Activated naive CD4-positive, alpha-beta T cell treated with anti-CD3 and anti-CD28 coated beads, Interleukin-2, amount 50 U/mL, for 16 hours (primary cell): Measurements from ENCODE around the gene MAVS.
A peak's percentile ranks its signal among the peaks of the same experiment; 100 is the strongest.
"Not testable (repeated sequence)": the region's sequence is repeated elsewhere in the genome, so short reads cannot be mapped to it uniquely, and the experiment has no call there.

ENCODE experiments used
- DNase-seq: peaks from one replicate; pipeline ENCODE4 v3.0.0-alpha.2; 2020

MAVS gene

DNA sequence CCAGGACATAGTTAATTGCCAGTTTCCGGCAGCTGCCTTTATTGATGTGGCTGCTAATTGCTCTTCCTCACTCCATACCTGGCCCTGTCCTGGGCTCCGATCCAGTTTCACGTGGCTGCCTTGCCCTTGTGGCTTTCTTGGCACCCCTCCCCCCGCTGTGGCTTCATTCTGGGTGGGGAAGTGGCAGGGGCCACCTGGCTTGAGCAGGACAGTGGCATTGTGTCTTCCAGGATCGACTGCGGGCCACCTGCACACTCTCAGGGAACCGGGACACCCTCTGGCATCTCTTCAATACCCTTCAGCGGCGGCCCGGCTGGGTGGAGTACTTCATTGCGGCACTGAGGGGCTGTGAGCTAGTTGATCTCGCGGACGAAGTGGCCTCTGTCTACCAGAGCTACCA lies 10.8 kb downstream of the MAVS start:
- no peak for DNase-seq

DNA sequence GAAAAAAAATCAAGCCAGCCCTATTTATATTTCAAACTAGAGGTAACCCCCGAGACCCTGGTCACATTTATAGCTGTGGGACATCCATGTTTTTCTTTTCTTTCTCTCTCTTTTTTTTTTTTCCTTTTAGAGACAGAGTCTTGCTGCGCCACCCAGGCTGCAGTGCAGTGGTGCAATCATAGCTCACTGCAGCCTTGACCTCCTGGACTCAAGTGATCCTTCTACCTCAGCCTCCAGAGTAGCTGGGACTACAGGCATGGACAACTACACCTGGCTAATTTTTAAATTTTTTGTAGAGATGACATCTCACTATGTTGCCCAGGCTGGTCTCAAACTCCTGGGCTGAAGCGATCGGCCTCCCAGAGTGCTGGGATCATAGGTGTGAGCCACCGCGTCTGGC lies 12.1 kb downstream of the MAVS start:
- no peak for DNase-seq

DNA sequence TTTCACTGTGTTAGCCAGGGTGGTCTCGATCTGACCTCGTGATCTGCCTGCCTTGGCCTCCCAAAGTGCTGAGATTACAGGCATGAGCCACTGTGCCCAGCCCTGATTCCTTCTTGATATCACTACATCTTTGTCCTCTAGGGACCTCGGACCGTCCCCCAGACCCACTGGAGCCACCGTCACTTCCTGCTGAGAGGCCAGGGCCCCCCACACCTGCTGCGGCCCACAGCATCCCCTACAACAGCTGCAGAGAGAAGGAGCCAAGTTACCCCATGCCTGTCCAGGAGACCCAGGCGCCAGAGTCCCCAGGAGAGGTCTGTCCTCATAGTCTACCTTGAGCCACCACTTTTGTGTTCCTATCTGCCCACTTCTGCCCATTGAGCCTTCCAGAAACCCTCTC lies 14.6 kb downstream of the MAVS start:
- no peak for DNase-seq

DNA sequence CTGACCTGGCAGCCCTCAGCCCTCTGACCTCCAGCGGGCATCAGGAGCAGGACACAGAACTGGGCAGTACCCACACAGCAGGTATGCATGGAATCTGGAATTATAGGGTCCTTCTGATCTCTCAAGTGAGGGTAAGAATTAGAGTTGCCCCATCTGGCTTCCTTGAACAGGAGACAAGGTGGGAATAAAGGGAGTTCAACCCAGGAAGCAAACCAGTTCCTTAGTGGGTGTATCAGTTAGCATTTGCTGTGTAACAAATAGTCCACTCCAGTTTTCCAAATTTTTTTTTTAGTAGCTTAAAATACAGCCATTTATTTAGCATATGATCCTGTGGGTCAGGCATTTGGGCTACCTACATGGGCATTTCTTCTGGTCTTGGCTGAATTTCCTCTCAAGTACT lies 15.7 kb downstream of the MAVS start:
- no peak for DNase-seq

DNA sequence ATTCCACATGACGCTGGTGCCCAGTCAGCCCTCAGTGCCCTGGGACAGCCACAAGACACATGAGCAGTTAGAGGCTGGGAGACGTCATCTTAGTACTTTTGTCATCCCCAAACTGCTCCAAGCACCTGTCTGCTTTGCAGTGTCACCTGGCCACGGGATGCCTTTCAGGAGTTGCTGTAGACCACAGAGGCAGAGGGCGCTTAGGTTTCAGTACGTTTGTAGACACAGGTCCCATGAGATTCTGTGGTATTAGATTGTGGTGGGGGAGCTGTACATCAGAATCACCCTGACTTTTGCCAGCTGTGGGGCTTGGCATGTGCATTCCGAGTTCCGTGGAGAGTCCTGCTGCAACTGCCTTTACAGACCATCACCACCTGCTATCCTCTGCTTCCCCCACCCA lies 16.7 kb downstream of the MAVS start:
- no peak for DNase-seq

DNA sequence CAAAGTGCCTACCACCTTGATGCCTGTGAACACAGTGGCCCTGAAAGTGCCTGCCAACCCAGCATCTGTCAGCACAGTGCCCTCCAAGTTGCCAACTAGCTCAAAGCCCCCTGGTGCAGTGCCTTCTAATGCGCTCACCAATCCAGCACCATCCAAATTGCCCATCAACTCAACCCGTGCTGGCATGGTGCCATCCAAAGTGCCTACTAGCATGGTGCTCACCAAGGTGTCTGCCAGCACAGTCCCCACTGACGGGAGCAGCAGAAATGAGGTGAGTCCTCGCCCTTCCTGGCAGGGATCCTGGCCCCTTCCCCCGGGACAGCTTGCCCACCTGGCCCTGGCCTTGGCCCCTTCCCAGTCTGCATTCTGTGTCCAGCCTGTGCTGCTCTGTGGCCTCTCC lies 17.9 kb downstream of the MAVS start:
- DNase-seq = no peak

DNA sequence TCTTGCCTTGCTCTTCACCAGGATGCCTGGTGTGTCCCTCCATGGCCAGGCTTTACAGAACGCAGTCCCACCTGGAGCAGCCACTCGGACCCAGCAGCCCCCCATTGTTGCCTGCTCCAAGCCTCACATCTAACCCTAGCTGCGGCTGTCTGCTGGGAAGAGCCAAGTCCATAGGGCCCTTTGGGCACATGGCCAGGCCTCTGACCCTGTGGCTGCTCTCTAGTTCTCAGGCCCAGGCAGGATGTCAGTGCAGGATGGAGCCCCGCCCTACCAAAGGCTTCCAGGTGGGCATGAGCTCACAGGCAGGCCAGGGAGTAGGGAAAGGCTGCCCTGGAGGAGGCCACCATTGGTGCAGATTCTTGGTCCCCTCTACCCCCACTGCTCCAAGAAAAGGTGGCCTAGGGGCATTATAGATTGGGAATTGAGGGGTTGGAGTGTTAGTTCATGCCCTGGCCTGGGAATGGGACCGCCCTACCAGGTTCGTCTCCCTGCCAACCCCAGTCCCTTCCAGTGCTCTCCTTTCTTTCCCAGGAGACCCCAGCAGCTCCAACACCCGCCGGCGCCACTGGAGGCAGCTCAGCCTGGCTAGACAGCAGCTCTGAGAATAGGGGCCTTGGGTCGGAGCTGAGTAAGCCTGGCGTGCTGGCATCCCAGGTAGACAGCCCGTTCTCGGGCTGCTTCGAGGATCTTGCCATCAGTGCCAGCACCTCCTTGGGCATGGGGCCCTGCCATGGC lies 18.7 kb downstream of the MAVS start:
- no peak for DNase-seq

DNA sequence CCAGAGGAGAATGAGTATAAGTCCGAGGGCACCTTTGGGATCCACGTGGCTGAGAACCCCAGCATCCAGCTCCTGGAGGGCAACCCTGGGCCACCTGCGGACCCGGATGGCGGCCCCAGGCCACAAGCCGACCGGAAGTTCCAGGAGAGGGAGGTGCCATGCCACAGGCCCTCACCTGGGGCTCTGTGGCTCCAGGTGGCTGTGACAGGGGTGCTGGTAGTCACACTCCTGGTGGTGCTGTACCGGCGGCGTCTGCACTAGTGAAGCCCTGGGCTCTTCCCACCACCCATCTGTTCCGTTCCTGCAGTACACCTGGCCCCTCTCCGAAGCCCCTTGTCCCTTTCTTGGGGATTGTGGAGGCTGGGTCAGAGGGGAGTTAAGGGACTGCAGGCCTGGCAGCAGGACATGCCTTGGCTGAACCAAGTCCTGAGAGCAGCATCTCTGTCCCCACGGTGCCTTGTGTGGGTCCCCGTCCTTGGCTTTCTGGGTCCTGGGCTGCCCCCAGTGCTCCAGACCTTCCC lies 19.3 kb downstream of the MAVS start:
- DNase-seq = no peak

DNA sequence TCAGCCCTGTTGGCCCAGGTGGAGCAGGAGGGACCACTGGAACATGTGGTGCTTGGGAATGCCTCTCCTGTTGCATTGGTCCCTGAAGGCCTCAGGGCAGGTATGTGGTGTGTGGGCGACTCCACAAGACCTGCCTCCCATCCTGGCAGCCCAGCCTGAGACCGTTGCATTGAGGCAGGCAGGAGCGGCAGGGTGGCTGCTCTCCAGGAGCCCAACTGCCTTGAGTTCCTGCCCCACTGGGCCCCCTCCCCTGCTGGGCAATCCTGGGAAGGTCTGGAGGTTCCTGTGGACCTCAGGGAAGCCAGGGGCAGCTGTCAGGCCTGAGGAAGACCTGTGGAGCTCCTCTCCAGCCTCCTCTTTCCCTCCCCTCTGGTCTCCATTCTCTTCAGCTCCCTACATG lies 19.8 kb downstream of the MAVS start:
- no peak for DNase-seq

DNA sequence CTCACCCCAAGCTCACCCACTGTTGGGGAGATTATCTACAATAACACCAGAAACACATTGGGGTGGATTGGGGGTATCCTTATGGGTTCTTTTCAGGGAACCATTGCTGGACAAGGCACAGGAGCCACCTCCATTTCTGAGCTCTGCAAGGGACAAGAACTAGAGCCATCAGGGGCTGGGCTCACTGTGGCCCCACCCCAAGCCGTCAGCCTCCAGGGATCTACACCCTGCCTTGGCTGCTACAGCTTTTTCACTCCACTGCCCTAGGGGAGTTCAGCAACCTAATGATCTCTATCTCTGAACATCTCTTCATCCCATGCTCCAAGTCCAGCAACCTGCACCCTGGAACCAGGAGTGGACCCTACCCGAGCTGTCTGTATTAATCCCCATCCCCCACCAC lies 21.2 kb downstream of the MAVS start:
- no peak for DNase-seq

DNA sequence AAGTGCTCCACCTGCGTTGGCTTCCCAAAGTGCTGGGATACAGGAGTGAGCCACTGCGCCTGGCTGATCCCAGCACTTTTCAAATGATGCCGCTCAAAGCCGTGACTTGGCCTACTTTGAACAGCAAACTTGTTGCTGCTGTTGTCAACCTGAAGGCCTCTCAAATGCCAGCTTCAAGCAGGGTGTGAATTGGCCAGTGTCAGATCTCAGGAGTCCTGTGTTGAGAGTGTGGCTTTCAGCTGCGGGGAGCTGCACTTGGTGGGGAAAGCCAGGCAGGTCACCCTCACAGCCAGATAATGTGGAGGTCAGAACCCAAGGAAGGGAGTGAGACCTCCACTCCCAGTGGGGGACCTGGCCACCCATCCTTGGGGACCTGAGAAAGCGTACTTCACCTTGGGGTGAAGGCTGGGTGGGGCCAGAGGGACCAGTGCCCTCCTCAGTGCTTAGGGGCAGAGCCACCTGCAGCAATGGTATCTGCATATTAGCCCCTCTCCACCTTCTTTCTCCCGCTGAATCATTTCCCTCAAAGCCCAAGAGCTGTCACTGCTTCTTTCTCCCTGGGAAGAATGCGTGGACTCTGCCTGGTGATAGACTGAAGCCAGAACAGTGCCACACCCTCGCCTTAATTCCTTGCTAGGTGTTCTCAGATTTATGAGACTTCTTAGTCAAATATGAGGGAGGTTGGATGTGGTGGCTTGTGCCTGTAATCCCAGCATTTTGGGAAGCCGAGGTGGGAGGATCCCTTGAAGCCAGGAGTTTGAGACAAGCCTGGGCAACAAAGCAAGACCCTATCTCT lies 23.4 kb downstream of the MAVS start:
- DNase-seq = no peak

DNA sequence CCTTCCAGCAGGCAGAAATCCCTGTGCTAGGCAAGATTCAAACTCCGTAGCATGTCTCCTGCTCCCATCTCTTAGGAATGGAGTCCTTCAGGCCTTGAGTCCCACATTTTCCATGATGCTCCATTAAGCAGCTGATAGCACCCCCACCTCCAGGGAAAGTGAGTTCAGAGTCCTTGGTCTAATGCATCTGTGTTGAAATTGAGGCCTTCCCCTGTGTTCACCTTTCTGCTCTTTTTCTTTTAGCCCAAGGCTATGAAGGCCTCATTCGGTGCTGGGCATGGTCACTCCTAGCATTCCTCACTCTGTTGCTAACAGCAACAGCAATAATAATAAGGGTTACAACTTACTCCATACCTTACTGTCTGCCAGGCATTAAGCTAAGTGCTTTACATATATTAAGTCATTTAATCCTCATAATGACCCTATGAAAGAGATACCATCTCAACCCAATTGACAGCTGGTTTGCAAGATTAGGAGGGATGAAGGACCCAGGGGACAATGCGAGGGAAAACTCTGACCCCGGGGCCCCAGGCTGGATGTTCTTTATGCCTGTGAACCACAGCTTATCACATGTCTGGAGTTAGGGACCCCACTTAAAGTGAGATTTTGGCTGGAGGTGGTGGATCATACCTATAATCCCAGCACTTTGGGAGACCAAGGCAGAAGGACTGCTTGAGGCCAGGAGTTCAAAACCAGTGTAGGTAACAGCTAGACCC lies 25.1 kb downstream of the MAVS start:
- DNase-seq = no peak

DNA sequence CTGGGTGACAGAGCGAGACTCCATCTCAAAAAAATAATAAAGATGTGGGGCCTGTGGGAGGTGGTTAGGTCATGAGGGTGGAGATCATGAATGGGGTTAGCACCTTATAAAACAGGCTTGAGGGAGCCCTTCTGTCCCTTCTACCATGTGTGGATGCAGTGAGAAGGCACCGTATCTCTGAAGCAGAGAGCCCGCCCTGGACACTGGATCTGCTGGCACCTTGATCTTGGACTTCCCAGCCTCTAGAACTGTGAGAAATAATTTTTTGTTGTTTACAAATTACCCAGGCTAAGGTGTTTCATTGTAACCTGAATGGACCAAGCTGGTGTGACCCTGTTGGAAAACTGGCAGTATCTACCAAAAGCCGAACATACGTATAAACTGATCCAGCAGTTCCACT lies 26.9 kb downstream of the MAVS start:
- no peak for DNase-seq

DNA sequence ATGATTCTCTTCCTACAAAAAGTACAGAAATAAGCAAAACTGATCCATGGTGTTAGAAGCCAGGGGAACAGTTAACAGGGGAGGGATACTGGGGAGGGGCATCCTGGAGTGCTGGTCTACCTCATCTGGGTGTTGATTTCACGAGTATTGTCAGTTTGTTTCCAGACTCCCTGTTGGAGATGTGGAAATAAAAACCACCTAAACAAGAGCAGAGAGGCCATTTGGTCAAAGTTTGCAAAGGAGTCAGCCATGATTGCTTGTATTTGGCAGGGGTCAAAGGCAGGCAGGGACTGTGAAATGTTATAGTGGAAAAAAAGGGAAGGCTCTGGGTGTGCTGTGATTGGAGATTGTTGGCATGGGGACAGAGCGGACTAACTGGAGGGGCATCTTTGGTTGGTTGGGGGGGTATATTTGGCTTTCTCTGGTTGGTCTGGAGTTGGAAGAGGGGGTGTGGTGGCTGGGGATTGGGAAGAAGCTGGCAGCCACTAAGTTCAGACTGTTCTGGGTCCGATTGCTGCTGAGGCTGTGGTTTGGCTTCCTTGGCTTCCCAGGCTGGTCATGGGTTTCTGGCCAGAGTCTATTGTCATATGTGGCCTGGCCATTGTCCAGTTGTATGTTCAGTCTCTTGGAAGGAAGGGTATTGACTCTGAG lies 27.7 kb downstream of the MAVS start:
- DNase-seq = no peak

DNA sequence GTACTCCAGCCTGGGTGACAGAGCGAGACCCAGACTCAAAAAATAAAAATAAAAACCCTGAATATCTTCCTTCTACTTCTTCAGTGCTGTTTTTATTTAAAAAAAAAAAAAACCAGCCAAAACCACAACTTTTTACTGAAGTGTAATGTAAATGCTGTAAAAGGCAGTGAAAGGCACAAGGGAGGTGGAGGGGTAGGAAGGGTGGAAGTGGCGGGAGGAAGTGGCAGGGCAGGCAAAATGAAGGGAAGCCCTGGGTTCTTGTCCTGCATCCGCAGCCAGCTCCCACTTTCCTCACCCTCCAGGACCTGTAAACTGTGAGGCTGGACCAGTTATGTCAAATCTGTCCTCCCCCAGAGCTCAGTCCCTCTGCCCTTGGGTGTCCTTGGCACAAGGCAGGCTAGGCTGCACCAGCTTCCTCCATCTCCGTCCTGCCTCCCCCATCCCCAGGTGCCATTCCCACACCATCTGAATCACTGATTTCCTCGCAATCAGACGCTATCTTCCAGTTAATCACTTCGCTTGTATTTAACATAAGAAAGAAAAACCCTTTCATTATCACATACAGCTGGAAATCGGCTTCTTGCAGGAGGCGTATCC lies 28.8 kb downstream of the MAVS start:
- DNase-seq = no peak

DNA sequence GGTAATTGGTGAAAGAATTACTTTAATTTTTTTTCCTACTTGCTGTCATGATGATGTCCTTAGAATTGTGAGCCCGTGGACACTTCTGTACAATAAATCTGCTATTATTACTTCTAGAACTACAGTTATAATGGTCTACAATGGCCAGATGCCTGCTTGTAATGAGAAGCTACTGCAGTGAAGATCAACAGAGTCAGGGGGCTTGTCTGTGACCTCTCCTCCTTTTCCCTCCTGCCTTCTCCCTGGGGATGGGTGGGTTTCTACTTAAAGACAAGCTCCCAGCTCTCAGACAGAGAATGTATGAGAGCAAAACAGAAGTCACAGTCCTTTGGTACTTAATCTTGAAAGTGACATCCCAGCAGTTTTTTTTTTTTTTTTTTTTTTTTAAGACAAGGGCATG lies 29.4 kb downstream of the MAVS start:
- no peak for DNase-seq

DNA sequence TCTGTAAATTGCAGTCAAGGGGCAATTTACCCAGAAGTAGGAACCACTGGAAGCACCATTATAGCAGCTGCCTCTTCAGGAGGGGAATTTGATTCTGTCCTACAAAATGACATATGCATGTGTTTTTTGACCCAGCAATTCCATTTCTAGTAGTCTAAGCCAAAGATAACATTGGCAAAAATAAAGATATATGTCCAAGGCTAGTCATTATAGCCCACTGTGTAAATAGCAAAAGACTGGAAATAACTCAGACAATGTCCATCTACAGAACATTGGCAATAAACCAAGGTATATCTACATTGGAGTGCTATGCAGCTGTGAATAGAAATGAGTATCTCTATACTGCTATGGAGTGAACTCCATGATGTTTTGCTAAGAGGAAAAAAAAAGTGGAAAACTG lies 30.0 kb downstream of the MAVS start:
- DNase-seq = no peak

DNA sequence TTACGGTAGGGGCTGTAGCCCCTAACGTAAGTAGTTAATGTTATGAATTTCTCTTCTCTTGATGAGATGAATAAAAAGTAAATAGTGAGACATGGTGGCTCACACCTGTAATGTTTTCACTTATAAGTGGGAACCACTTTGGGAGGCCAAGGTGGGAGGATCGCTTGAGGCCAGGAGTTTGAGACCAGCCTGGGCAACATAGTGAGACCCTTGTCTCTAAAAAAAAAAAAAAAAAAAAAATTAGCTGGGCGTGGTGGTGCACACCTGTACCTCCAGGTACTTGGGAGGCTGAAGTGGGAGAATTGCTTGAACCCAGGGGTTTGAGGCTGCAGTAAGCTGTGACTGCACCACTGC lies 32.3 kb downstream of the MAVS start:
- not testable (repeated sequence) for DNase-seq

DNA sequence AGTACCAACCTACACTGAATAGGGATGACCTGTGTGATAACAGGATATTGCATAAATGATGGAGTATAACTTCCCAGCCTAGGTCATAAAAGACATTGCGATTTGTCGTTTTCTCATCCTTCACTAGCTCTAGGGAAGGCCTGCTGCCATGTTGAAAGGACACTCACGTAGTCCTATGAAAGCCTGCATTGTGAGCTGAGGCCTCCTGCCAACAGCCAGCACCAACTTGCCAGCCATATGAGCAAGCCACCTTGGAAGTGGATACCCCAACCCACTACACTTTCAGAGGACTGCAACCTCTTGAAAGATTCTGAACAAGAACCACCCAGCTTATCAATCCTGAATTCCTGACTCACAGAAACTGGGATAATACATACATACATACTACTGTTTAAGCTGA lies 39.1 kb downstream of the MAVS start:
- DNase-seq = no peak

DNA sequence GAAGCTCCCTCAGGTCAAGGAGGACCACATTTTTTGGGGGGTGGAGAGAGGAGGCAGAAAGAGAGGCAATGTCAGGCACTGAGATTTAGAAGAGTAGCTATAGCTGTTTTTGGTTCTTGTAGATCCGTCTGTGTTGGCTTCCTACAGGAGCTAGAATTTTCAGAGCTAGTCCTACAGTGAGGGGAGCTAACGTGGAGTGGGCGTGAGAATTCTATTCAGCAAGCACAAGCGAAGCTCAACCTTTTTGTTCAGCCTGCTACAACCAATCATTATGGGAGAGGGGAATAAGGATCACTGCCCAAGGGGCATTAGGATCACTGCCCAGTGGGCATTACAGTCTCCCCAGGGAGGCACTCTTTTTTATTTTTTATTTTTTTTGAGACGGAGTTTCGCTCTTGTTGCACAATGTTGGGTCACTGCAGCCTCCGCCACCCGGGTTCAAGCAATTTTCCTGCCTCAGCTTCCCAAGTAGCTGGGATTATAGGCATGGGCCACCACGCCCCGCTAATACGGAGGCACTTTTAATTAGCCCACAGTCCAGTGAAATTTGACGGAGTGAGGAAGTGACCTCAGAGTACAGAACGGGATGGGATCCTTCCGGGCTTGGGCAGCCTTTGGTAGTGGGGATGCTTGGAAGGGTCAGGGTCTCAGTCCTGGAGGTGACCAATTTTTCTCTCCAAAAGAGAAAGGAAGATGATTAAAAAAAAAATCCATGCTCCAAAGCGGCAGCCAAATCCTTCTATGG lies 41.4 kb downstream of the MAVS start:
- no peak for DNase-seq

DNA sequence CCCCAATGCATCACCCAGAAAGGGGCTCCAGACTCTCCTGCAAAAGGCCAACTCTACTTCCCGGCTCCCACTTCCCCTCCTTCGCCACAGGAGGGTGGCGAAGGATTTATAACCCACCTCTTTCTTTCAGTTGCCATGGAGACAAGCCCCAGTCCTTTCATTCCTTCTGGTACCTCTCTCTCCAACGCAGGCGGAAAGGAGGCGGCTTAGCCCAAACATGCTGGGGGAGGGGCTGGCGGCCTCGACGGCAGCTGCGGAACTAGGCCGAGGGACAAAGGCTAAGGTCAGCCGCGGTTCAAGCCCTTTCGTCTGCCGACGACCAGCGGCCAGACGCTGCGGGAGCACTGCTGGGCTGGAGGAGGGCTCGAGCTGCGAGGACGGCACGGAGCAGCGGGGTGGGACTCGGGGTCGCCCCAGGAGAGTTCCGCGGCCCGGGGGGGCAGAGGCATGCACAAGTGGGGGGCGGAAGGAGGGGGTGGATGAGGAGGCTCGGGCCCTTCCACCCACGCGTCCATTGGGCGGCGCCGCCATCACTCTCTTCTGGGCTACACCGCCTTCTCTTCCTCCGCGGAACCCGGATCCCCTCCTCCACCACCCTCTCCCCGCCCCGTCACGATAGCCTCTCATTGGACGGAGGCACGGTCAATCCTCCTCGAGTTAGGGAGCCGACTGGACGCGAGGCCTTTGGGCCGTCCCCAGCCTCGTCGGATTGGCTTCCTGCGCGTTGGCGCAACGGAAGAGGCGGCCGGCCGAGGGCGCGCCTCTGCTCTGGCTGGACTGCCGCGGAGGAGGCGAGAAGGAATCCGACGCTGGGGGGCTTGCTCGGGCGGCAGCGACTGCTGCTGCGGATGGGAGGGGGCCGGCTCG lies 42.2 kb downstream of the MAVS start, which contains the start of gene PANK2:
Gene PANK2, plus strand, starts transcription at position 766 of the 867 bp plus-strand sequence.
- DNase-seq = peak; percentile 96
